GM12878 (cell line): Measurements from ENCODE around the gene NEDD8. TPM values are rescaled to one million over a fixed set of nuclear protein-coding genes. Genes with fewer than 3 reads are reported as not detected.
A peak's percentile ranks its signal among the peaks of the same experiment; 100 is the strongest.

Experiments used
- ATF7 ChIP-seq: fragments of 450-650 bp; IDR thresholded peaks from 2 replicates; pipeline ENCODE4 v1.6.1; 2016; ENCODE audit warnings: low read depth, mild to moderate bottlenecking
- CHD1 ChIP-seq: IDR thresholded peaks from 2 replicates; pipeline ENCODE4 v1.6.1; 2012; ENCODE audit warnings: low read depth, low read length, improper control_type of control experiment
- CREB1 ChIP-seq: IDR thresholded peaks from 2 replicates; pipeline ENCODE4 v1.6.1; 2012; ENCODE audit warnings: low read depth, mild to moderate bottlenecking, inconsistent platforms
- EED ChIP-seq: sonication (generic); IDR thresholded peaks from 2 replicates; pipeline ENCODE4 v1.6.1; 2016; ENCODE audit warnings: antibody characterized with exemption, low read depth
- FOXM1 ChIP-seq: IDR thresholded peaks from 2 replicates; pipeline ENCODE4 v1.6.1; 2012; ENCODE audit warnings: low read depth, mild to moderate bottlenecking, inconsistent platforms, low read length, moderate library complexity
- GABPA ChIP-seq: IDR thresholded peaks from 2 replicates; pipeline ENCODE4 v1.6.1; 2014; ENCODE audit warnings: antibody characterized with exemption, low read depth, mild to moderate bottlenecking, inconsistent platforms
- KAT2A ChIP-seq: conservative IDR thresholded peaks from 2 replicates; pipeline ENCODE4 v1.6.1; 2011; ENCODE audit warnings: low read depth, low read length; ENCODE audit not compliant: control insufficient read depth
- LARP7 ChIP-seq: fragments of 450-650 bp; IDR thresholded peaks from 2 replicates; pipeline ENCODE4 v1.6.1; 2017; ENCODE audit warnings: mild to moderate bottlenecking
- MLLT1 ChIP-seq: fragments of 450-650 bp; IDR thresholded peaks from 2 replicates; pipeline ENCODE4 v1.6.1; 2016; ENCODE audit warnings: mild to moderate bottlenecking
- MTA2 ChIP-seq: fragments of 450-650 bp; IDR thresholded peaks from 2 replicates; pipeline ENCODE4 v1.6.1; 2016; ENCODE audit warnings: low read depth, mild to moderate bottlenecking, moderate library complexity
- NFIC ChIP-seq: IDR thresholded peaks from 2 replicates; pipeline ENCODE4 v1.6.1; 2012; ENCODE audit warnings: low read depth, mild to moderate bottlenecking, inconsistent platforms, low read length, moderate library complexity
- NKRF ChIP-seq: fragments of 450-650 bp; conservative IDR thresholded peaks from 2 replicates; pipeline ENCODE4 v1.6.1; 2017; ENCODE audit warnings: mild to moderate bottlenecking, moderate library complexity
- POLR2AphosphoS5 ChIP-seq: IDR thresholded peaks from 2 replicates; pipeline ENCODE4 v1.6.1; 2011; ENCODE audit warnings: mild to moderate bottlenecking, low read length, inconsistent platforms
- RUNX3 ChIP-seq: IDR thresholded peaks from 2 replicates; pipeline ENCODE4 v1.6.1; 2012; ENCODE audit warnings: low read length, inconsistent platforms
- TAF1 ChIP-seq: IDR thresholded peaks from 2 replicates; pipeline ENCODE4 v1.6.1; 2011; ENCODE audit warnings: mild to moderate bottlenecking, low read depth, low read length, borderline replicate concordance
- TCF12 ChIP-seq: IDR thresholded peaks from 2 replicates; pipeline ENCODE4 v1.6.1; 2011; ENCODE audit warnings: low read depth, mild to moderate bottlenecking, low read length
- YBX1 ChIP-seq: fragments of 450-650 bp; IDR thresholded peaks from 2 replicates; pipeline ENCODE4 v1.6.1; 2016; ENCODE audit warnings: antibody characterized with exemption
- ZNF207 ChIP-seq: fragments of 450-650 bp; IDR thresholded peaks from 2 replicates; pipeline ENCODE4 v1.6.1; 2014; ENCODE audit warnings: antibody characterized with exemption, mild to moderate bottlenecking, borderline replicate concordance
- polyA plus RNA-seq, 11 experiments: library from polyadenylated mRNA; depleted of rRNA in 4 of 11; unstranded in 6 of 11; stranded (reverse) in 5 of 11; fragments of >200 nt; fragmentation: Nextera tagmentation in 4 of 11; fragmentation: Illumina TruSeq in 1 of 11; extraction: Ambion mirVana in 4 of 11; extraction: Trizol in 1 of 11; gene quantifications; 1 replicate in 1 of 11; 2 replicates in 10 of 11; pipeline versions ENCODE4 v1.2.1 to v1.2.3, GENCODE V29; 2011 to 2016; ENCODE audit warnings: inconsistent platforms in 2 of 11, missing spikeins in 2 of 11, low read depth in 1 of 11
- total RNA-seq, 4 experiments: library from RNA; depleted of rRNA in 3 of 4; stranded (reverse); fragments of >200 nt in 3 of 4; fragmentation: Illumina TruSeq in 1 of 4; extraction: Trizol in 1 of 4; gene quantifications; 2 replicates each; pipeline versions ENCODE4 v1.2.1 to v1.2.3, GENCODE V29; 2013 to 2021
- TF ChIP-seq, protein P1 (sequence below): fragments of 150-350 bp; IDR thresholded peaks from 2 replicates; pipeline ENCODE4 v1.6.1; 2016; ENCODE audit warnings: low read depth, low read length
- TF ChIP-seq, protein P2 (sequence below): IDR thresholded peaks from 2 replicates; pipeline ENCODE4 v1.6.1; 2011; ENCODE audit warnings: borderline replicate concordance, low read depth, mild to moderate bottlenecking, moderate library complexity, low read length; ENCODE audit not compliant: insufficient read depth, poor library complexity, severe bottlenecking
- TF ChIP-seq, protein P3 (sequence below): IDR thresholded peaks from 2 replicates; pipeline ENCODE4 v1.6.1; 2012; ENCODE audit warnings: low read depth, low read length, improper control_type of control experiment

Gene NEDD8
- total and polyA plus RNA-seq, 10 of the 15 experiments (the other 5 are each of a cell fraction or from before 2014, with no cell fraction given), result 164 to 991 (median 300) TPM

GRCh38 chr14:24212924-24213865 is 19.0 kb downstream of the NEDD8 start, which contains the start of gene CHMP4A (continued):
- TF ChIP-seq EED (no peak; the same call in 1 of the 2 replicates), RUNX3 (peak; percentile 77), YBX1 (no peak), MLLT1 (no peak), CREB1 (peak; percentile 100), KAT2A (no peak), FOXM1 (no peak), NFIC (no peak), LARP7 (peak; percentile 72), TCF12 (no peak; the same call in 1 of the 2 replicates), TAF1 (peak; percentile 78), MTA2 (no peak; the same call in none of the 2 replicates), POLR2AphosphoS5 (peak; percentile 97), GABPA (no peak), ATF7 (0 out of 2 replicates have a peak, but pooled peaks have one; percentile 41), CHD1 (no peak), ZNF207 (peak; percentile 77; the same call in 1 of the 2 replicates), NKRF (peak; percentile 79)
- TF ChIP-seq, protein P1, sequence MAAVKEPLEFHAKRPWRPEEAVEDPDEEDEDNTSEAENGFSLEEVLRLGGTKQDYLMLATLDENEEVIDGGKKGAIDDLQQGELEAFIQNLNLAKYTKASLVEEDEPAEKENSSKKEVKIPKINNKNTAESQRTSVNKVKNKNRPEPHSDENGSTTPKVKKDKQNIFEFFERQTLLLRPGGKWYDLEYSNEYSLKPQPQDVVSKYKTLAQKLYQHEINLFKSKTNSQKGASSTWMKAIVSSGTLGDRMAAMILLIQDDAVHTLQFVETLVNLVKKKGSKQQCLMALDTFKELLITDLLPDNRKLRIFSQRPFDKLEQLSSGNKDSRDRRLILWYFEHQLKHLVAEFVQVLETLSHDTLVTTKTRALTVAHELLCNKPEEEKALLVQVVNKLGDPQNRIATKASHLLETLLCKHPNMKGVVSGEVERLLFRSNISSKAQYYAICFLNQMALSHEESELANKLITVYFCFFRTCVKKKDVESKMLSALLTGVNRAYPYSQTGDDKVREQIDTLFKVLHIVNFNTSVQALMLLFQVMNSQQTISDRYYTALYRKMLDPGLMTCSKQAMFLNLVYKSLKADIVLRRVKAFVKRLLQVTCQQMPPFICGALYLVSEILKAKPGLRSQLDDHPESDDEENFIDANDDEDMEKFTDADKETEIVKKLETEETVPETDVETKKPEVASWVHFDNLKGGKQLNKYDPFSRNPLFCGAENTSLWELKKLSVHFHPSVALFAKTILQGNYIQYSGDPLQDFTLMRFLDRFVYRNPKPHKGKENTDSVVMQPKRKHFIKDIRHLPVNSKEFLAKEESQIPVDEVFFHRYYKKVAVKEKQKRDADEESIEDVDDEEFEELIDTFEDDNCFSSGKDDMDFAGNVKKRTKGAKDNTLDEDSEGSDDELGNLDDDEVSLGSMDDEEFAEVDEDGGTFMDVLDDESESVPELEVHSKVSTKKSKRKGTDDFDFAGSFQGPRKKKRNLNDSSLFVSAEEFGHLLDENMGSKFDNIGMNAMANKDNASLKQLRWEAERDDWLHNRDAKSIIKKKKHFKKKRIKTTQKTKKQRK, result no peak
- TF ChIP-seq, protein P2, sequence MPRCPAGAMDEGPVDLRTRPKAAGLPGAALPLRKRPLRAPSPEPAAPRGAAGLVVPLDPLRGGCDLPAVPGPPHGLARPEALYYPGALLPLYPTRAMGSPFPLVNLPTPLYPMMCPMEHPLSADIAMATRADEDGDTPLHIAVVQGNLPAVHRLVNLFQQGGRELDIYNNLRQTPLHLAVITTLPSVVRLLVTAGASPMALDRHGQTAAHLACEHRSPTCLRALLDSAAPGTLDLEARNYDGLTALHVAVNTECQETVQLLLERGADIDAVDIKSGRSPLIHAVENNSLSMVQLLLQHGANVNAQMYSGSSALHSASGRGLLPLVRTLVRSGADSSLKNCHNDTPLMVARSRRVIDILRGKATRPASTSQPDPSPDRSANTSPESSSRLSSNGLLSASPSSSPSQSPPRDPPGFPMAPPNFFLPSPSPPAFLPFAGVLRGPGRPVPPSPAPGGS, result no peak
- TF ChIP-seq, protein P3, sequence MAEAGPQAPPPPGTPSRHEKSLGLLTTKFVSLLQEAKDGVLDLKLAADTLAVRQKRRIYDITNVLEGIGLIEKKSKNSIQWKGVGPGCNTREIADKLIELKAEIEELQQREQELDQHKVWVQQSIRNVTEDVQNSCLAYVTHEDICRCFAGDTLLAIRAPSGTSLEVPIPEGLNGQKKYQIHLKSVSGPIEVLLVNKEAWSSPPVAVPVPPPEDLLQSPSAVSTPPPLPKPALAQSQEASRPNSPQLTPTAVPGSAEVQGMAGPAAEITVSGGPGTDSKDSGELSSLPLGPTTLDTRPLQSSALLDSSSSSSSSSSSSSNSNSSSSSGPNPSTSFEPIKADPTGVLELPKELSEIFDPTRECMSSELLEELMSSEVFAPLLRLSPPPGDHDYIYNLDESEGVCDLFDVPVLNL, result no peak
